Ramos (cell line): ENCODE results near the gene C3AR1.
"Not testable (repeated sequence)": the region's sequence is repeated elsewhere in the genome, so short reads cannot be mapped to it uniquely, and the experiment has no call there.

Source experiments
- in situ Hi-C: fragments of 300-500 bp; cut with MboI; formaldehyde crosslinking; loops from one replicate; pipeline ENCODE4 v1.14.3; 2022; ENCODE audit warnings: low sequenced_read_pairs; ENCODE audit not compliant: unreplicated experiment

The C3AR1 gene

GRCh38 chr12:8031872-8032241 lies 34.3 kb downstream of the C3AR1 start:
- in situ Hi-C loops = no loop called here

GRCh38 chr12:8031017-8031416 lies 35.1 kb downstream of the C3AR1 start:
- in situ Hi-C loops = not testable (repeated sequence)

- in situ Hi-C loops = no loop called here
Observed at GRCh38 chr12:8030189-8030588, 36.0 kb downstream of the C3AR1 start.

GRCh38 chr12:8028267-8028666 lies 37.9 kb downstream of the C3AR1 start:
- in situ Hi-C loops = no loop called here

- in situ Hi-C loops = no loop called here
Observed at GRCh38 chr12:8027856-8028255, 38.3 kb downstream of the C3AR1 start.

GRCh38 chr12:8026291-8026900 lies 39.8 kb downstream of the C3AR1 start:
- in situ Hi-C loops = no loop called here

GRCh38 chr12:8018666-8019581 lies 47.2 kb downstream of the C3AR1 start:
- in situ Hi-C loops = no loop called here

- in situ Hi-C loops = not testable (repeated sequence)
Observed at GRCh38 chr12:8018213-8018612, 47.9 kb downstream of the C3AR1 start.

GRCh38 chr12:8014836-8015235 lies 51.3 kb downstream of the C3AR1 start:
- in situ Hi-C loops = no loop called here

- in situ Hi-C loops = no loop called here
Observed at GRCh38 chr12:8012651-8013309, 53.4 kb downstream of the C3AR1 start.

- in situ Hi-C loops = no loop called here
Observed at GRCh38 chr12:8011331-8011730, 54.8 kb downstream of the C3AR1 start.
